GM20000 (cell line): Measurements from ENCODE around the gene UNC5B.

Experiments used
- DNase-seq: peaks from one replicate; pipeline ENCODE4 v3.0.0; 2012; ENCODE audit warnings: low spot score
- CTCF ChIP-seq: IDR thresholded peaks from 2 replicates; pipeline ENCODE4 v1.5.1; 2012; ENCODE audit warnings: mild to moderate bottlenecking, control low read depth; ENCODE audit errors: extremely low read depth, missing control alignments

Gene UNC5B

GRCh38 chr10:71262027-71262426 lies 49.7 kb downstream of the UNC5B start:
- no peak for DNase-seq

GRCh38 chr10:71262817-71263216 lies 50.4 kb downstream of the UNC5B start:
- TF ChIP-seq CTCF = no peak

More at GRCh38 chr10:71262027-71262426, 49.7 kb downstream of the UNC5B start:
- no peak for TF ChIP-seq CTCF

GRCh38 chr10:71263376-71263775 lies 51.0 kb downstream of the UNC5B start:
- no peak for TF ChIP-seq CTCF
- no peak for DNase-seq

More at GRCh38 chr10:71262817-71263216, 50.4 kb downstream of the UNC5B start:
- no peak for DNase-seq

- DNase-seq = no peak
- no peak for TF ChIP-seq CTCF
Measured at GRCh38 chr10:71264345-71265200, 52.2 kb downstream of the UNC5B start.

GRCh38 chr10:71265201-71265575 lies 52.8 kb downstream of the UNC5B start:
- TF ChIP-seq CTCF = no peak
- DNase-seq = no peak

- DNase-seq = no peak
- no peak for TF ChIP-seq CTCF
Measured at GRCh38 chr10:71265618-71266146, 53.3 kb downstream of the UNC5B start.

- no peak for TF ChIP-seq CTCF
- DNase-seq = no peak
Measured at GRCh38 chr10:71266147-71266917, 54.0 kb downstream of the UNC5B start.
